Endothelial cell (in vitro differentiated cells): ENCODE data around the gene MED10. TPM values are rescaled to one million over a fixed set of nuclear protein-coding genes. Genes with fewer than 3 reads are reported as not detected.

Source experiments
- DNase-seq: peaks from one replicate; pipeline ENCODE4 v3.0.0; 2021; ENCODE audit warnings: low spot score
- H3K27ac Mint-ChIP-seq: one replicate; pipeline ENCODE4 v1.8.0; 2021; ENCODE audit warnings: mixed read lengths, inconsistent platforms; ENCODE audit not compliant: unreplicated experiment
- H3K27me3 Mint-ChIP-seq: one replicate; pipeline ENCODE4 v1.8.0; 2021; ENCODE audit warnings: mild to moderate bottlenecking, moderate library complexity, mixed read lengths, inconsistent platforms; ENCODE audit not compliant: unreplicated experiment
- H3K36me3 Mint-ChIP-seq: one replicate; pipeline ENCODE4 v1.8.0; 2021; ENCODE audit warnings: mild to moderate bottlenecking, low read depth, mixed read lengths, inconsistent platforms; ENCODE audit not compliant: unreplicated experiment
- H3K4me1 Mint-ChIP-seq: one replicate; pipeline ENCODE4 v1.8.0; 2021; ENCODE audit warnings: mild to moderate bottlenecking, mixed read lengths, inconsistent platforms; ENCODE audit not compliant: unreplicated experiment
- H3K4me3 Mint-ChIP-seq: one replicate; pipeline ENCODE4 v1.8.0; 2021; ENCODE audit warnings: mild to moderate bottlenecking, mixed read lengths, inconsistent platforms; ENCODE audit not compliant: unreplicated experiment
- H3K9me3 Mint-ChIP-seq: one replicate; pipeline ENCODE4 v1.8.0; 2021; ENCODE audit warnings: mixed read lengths, inconsistent platforms; ENCODE audit not compliant: unreplicated experiment
- total RNA-seq: library from RNA; stranded (reverse); fragmentation: NEBNext Ultra II Directional; extraction: Animal tissue kit (Norgen Biotek cat#: 25700); gene quantifications from one replicate; pipeline ENCODE4 v1.2.1, GENCODE V29; 2021; ENCODE audit not compliant: unreplicated experiment
- TF ChIP-seq, protein P1 (sequence below): fragments of 200-600 bp; sonication (generic); IDR thresholded peaks from one replicate; pipeline ENCODE4 v1.5.0; 2021; ENCODE audit warnings: antibody characterized with exemption; ENCODE audit not compliant: unreplicated experiment

Gene MED10
- total RNA-seq, 1 donor from 2014 or later = 53.0 TPM

DNA sequence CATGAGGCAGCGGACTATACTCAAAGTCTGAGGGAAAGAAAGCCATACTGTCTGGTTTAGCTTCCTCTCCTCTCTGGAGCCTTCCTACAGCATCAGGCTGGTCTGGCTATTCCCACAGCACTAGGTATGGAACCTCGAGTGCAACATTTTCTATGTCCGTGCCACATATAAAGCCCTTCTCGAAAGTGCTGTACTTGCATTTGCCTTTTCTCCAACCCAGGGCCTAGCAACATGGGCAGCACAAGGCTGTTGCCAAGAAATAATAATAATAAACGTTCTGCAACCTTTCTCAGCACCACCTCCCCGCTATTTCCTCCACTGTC, 804 bp downstream of the MED10 start:
- Mint-ChIP-seq H3K9me3 (no peaks in the 10 kb centered on the region), H3K27ac (peak overlapping the region; percentile 98)

DNA sequence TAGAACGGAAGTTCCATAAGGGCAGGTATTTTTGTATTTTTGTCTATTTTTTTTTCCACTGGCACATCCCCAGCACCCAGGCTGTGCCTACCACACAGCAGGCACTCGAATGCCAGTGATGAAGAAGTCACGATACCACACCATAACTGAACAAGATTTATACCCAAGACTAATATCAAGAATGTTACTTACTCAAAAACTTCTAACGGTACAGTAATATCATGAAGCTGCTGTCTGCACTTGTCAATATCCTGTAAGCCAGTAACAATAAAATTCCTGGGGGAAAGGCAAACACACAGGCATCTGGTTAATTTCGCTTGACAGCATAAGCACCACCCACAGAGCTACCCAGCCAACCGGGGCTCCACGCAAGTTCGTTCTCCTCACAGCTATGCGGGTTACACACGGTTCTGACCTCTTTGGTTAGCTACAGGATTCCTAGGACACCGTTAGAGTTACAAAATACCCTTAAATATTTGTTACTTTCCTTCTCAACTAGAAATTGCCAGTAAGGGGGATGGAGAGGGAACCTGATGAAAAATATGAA, 1.3 kb downstream of the MED10 start:
- no peaks in the 10 kb centered on the region for H3K9me3 Mint-ChIP-seq
- H3K4me1 Mint-ChIP-seq = peaks cover 43% of the 10 kb centered on the region
- peaks cover 36% of the 10 kb centered on the region for H3K36me3 Mint-ChIP-seq
- peak overlapping the region; percentile 98 for H3K4me3 Mint-ChIP-seq
- DNase-seq = no peak
- peak overlapping the region; percentile 98 for H3K27ac Mint-ChIP-seq
- TF ChIP-seq, protein P1, sequence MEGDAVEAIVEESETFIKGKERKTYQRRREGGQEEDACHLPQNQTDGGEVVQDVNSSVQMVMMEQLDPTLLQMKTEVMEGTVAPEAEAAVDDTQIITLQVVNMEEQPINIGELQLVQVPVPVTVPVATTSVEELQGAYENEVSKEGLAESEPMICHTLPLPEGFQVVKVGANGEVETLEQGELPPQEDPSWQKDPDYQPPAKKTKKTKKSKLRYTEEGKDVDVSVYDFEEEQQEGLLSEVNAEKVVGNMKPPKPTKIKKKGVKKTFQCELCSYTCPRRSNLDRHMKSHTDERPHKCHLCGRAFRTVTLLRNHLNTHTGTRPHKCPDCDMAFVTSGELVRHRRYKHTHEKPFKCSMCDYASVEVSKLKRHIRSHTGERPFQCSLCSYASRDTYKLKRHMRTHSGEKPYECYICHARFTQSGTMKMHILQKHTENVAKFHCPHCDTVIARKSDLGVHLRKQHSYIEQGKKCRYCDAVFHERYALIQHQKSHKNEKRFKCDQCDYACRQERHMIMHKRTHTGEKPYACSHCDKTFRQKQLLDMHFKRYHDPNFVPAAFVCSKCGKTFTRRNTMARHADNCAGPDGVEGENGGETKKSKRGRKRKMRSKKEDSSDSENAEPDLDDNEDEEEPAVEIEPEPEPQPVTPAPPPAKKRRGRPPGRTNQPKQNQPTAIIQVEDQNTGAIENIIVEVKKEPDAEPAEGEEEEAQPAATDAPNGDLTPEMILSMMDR = no peak
- H3K27me3 Mint-ChIP-seq = peaks cover 10% of the 10 kb centered on the region

More for the DNA sequence above, 804 bp downstream of the MED10 start:
- TF ChIP-seq, protein P1 = no peak
- no peak for DNase-seq
- Mint-ChIP-seq H3K4me3 (peak overlapping the region; percentile 98), H3K36me3 (peaks cover 31% of the 10 kb centered on the region), H3K4me1 (peaks cover 41% of the 10 kb centered on the region), H3K27me3 (peaks cover 10% of the 10 kb centered on the region)

DNA sequence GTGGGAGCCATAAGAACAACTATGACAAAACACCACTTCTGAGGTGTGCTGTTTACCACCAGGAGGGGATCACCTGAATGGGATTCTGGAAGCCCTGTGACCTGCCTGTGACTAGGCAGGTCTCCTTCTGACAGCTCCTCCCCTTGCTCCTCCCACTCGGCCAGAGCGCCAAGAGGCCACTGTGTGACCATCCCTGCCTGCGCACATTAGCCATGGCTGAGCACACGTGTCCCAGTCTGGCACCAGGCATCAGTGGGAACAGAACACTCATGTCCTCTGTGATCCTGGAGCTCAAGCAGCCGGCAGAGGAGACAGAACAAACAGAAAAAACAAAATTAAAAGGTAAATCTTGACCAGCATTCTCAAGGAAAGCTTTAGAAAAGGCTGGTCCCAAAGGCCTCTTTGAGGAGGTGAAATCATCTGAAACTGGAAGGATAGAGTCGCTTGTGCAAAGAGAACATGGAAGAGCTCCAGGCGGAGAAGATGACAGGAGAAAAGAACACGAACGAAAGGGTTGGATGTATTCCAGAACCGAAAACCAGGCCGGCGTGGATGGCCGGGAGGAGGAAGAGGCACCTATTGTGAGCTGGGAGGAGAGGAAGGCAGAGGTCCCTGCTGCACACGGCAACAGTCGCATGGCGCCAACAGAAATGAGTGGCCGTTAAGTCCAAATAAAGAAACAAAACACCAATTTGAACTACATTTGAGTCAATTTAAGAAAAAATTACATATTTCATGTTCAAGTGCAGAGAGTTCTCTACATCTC, 5.1 kb downstream of the MED10 start:
- Mint-ChIP-seq H3K4me3 (peak overlapping the region; percentile 49), H3K36me3 (peaks cover 60% of the 10 kb centered on the region), H3K27ac (peak overlapping the region; percentile 46), H3K4me1 (peaks cover 40% of the 10 kb centered on the region), H3K27me3 (peaks cover 6% of the 10 kb centered on the region), H3K9me3 (no peaks in the 10 kb centered on the region)
- TF ChIP-seq, protein P1 = no peak
- DNase-seq = no peak

DNA sequence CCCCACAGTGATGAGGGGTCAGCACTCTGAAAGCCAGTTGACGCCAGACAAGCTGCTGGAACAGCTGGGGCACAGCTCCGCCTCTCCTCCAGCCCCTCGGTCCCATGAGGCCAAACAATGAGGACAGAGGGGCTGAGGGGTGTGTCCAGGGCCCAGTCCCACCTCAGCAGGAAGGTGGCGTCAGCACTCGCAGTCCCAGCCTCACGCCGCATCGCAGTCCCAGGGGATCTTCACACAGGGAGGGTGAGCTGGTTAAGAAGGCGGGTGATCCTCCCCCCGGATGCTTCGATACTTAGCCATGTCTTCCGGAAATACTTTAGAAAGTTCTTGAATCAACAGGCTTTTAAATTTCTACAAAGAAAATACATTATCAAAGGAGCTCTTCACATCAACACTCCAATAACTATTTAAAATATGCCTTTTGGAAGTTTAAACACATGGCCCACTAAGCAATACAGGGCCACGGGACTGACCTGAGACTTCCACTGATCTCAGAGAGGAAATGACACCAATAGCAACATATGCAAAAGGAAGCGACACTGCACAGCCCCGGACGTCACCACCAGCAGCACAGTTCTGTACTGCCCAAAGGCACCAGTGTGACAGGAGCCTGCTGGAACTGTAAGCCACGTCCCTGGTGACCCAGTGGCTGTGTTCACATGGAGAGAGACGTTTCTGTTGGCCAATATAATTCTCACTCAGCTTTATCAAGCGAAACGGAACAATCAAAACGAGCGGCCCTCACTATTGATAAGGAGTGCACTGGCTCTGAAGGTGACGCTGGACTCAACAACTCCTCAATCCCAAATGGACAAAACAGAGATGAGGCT, 5.9 kb downstream of the MED10 start:
- no peaks in the 10 kb centered on the region for H3K9me3 Mint-ChIP-seq
- no peak for DNase-seq
- H3K36me3 Mint-ChIP-seq = peaks cover 60% of the 10 kb centered on the region
- TF ChIP-seq, protein P1 = no peak
- peaks cover 39% of the 10 kb centered on the region for H3K4me1 Mint-ChIP-seq
- H3K27me3 Mint-ChIP-seq = peaks cover 5% of the 10 kb centered on the region
- H3K4me3 Mint-ChIP-seq = peak overlapping the region; percentile 75
- peak overlapping the region; percentile 46 for H3K27ac Mint-ChIP-seq
